WTC11 (cell line): Measurements from ENCODE around the gene NET1.

Source experiments
- FOXJ3 ChIP-seq: sonication (generic); formaldehyde crosslinking; IDR thresholded peaks from 2 replicates; pipeline ENCODE4 v1.9.0; 2021; ENCODE audit warnings: missing genetic modification reagents, mild to moderate bottlenecking, borderline replicate concordance
- KAT7 ChIP-seq: sonication (generic); formaldehyde crosslinking; IDR thresholded peaks from 2 replicates; pipeline ENCODE4 v1.8.1; 2023; ENCODE audit warnings: missing genetic modification reagents, mild to moderate bottlenecking, borderline replicate concordance
- TF ChIP-seq, protein P1 (sequence below): sonication (generic); formaldehyde crosslinking; IDR thresholded peaks from 2 replicates; pipeline ENCODE4 v1.8.1; 2022; ENCODE audit warnings: low read depth, mild to moderate bottlenecking, moderate library complexity, missing genetic modification reagents, borderline replicate concordance
- TF ChIP-seq, protein P2 (sequence below): fragments of 200-600 bp; IDR thresholded peaks from 2 replicates; pipeline ENCODE4 v1.8.0; 2022; ENCODE audit warnings: antibody characterized with exemption
- TF ChIP-seq, protein P3 (sequence below): sonication (generic); formaldehyde crosslinking; IDR thresholded peaks from 2 replicates; pipeline ENCODE4 v1.8.0; 2022; ENCODE audit warnings: mild to moderate bottlenecking, missing genetic modification reagents
- TF ChIP-seq, protein P4 (sequence below): sonication (generic); formaldehyde crosslinking; IDR thresholded peaks from 2 replicates; pipeline ENCODE4 v1.8.0; 2023; ENCODE audit warnings: missing genetic modification reagents, mild to moderate bottlenecking, borderline replicate concordance

DNA sequence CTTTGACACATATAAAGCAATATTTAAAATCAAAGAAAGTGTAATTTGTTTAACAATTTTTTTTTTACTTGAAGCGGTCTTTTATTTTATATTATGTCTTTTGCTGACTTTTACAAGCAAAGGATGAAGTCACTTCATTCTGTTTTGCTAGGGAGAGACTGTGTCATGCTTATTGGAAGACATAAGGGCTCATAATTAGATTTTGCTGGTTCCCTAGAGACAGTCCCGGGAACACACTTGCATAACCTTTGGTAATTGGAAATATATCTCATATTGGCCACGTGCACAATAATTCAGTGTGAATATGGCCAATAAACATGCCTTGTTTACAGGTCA, 448 bp upstream of the NET1 start:
- TF ChIP-seq, protein P1, sequence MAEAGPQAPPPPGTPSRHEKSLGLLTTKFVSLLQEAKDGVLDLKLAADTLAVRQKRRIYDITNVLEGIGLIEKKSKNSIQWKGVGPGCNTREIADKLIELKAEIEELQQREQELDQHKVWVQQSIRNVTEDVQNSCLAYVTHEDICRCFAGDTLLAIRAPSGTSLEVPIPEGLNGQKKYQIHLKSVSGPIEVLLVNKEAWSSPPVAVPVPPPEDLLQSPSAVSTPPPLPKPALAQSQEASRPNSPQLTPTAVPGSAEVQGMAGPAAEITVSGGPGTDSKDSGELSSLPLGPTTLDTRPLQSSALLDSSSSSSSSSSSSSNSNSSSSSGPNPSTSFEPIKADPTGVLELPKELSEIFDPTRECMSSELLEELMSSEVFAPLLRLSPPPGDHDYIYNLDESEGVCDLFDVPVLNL (CRISPR knock-in tag) = no peak
- TF ChIP-seq, protein P2, sequence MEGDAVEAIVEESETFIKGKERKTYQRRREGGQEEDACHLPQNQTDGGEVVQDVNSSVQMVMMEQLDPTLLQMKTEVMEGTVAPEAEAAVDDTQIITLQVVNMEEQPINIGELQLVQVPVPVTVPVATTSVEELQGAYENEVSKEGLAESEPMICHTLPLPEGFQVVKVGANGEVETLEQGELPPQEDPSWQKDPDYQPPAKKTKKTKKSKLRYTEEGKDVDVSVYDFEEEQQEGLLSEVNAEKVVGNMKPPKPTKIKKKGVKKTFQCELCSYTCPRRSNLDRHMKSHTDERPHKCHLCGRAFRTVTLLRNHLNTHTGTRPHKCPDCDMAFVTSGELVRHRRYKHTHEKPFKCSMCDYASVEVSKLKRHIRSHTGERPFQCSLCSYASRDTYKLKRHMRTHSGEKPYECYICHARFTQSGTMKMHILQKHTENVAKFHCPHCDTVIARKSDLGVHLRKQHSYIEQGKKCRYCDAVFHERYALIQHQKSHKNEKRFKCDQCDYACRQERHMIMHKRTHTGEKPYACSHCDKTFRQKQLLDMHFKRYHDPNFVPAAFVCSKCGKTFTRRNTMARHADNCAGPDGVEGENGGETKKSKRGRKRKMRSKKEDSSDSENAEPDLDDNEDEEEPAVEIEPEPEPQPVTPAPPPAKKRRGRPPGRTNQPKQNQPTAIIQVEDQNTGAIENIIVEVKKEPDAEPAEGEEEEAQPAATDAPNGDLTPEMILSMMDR = no peak
- TF ChIP-seq, protein P3, sequence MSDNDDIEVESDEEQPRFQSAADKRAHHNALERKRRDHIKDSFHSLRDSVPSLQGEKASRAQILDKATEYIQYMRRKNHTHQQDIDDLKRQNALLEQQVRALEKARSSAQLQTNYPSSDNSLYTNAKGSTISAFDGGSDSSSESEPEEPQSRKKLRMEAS (CRISPR knock-in tag) = no peak
- TF ChIP-seq FOXJ3 (CRISPR knock-in tag) = no peak
- no peak for TF ChIP-seq KAT7 (CRISPR knock-in tag)
- TF ChIP-seq, protein P4, sequence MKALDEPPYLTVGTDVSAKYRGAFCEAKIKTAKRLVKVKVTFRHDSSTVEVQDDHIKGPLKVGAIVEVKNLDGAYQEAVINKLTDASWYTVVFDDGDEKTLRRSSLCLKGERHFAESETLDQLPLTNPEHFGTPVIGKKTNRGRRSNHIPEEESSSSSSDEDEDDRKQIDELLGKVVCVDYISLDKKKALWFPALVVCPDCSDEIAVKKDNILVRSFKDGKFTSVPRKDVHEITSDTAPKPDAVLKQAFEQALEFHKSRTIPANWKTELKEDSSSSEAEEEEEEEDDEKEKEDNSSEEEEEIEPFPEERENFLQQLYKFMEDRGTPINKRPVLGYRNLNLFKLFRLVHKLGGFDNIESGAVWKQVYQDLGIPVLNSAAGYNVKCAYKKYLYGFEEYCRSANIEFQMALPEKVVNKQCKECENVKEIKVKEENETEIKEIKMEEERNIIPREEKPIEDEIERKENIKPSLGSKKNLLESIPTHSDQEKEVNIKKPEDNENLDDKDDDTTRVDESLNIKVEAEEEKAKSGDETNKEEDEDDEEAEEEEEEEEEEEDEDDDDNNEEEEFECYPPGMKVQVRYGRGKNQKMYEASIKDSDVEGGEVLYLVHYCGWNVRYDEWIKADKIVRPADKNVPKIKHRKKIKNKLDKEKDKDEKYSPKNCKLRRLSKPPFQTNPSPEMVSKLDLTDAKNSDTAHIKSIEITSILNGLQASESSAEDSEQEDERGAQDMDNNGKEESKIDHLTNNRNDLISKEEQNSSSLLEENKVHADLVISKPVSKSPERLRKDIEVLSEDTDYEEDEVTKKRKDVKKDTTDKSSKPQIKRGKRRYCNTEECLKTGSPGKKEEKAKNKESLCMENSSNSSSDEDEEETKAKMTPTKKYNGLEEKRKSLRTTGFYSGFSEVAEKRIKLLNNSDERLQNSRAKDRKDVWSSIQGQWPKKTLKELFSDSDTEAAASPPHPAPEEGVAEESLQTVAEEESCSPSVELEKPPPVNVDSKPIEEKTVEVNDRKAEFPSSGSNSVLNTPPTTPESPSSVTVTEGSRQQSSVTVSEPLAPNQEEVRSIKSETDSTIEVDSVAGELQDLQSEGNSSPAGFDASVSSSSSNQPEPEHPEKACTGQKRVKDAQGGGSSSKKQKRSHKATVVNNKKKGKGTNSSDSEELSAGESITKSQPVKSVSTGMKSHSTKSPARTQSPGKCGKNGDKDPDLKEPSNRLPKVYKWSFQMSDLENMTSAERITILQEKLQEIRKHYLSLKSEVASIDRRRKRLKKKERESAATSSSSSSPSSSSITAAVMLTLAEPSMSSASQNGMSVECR (CRISPR knock-in tag) = no peak
